GM21447 (cell line): ENCODE measurements around the gene RHCE.
A peak's percentile ranks its signal among the peaks of the same experiment; 100 is the strongest.
"Not testable (repeated sequence)": the region's sequence is repeated elsewhere in the genome, so short reads cannot be mapped to it uniquely, and the experiment has no call there.

Experiments
- ATAC-seq: cut with Tn5 transposase; IDR thresholded peaks from one replicate; pipeline ENCODE4 v1.9.1; 2021; ENCODE audit not compliant: unreplicated experiment

The RHCE gene

GRCh38 chr1:25433389-25434186, 13.0 kb upstream of the RHCE start:
- no peak for ATAC-seq

GRCh38 chr1:25432749-25433388, 12.2 kb upstream of the RHCE start:
- ATAC-seq, result no peak

GRCh38 chr1:25431955-25432719, 11.5 kb upstream of the RHCE start:
- ATAC-seq, result no peak

GRCh38 chr1:25430967-25431881, 10.6 kb upstream of the RHCE start:
- peak; percentile 28 for ATAC-seq

- ATAC-seq, result peak; percentile 93
Measured at GRCh38 chr1:25430073-25430966, 9.7 kb upstream of the RHCE start, which contains the start of gene MACO1. MACO1 (plus strand) TSS chr1:25430897; CDS start chr1:25431099, 202 bp downstream.

- ATAC-seq, result no peak
Measured at GRCh38 chr1:25428475-25429166, 8.0 kb upstream of the RHCE start.

GRCh38 chr1:25427696-25428095, 7.1 kb upstream of the RHCE start:
- ATAC-seq, result no peak

GRCh38 chr1:25425098-25426085, 4.8 kb upstream of the RHCE start:
- no peak for ATAC-seq

GRCh38 chr1:25423206-25423605, 2.6 kb upstream of the RHCE start:
- ATAC-seq, result not testable (repeated sequence)

- not testable (repeated sequence) for ATAC-seq
Measured at GRCh38 chr1:25419339-25419738, 1.3 kb downstream of the RHCE start.

GRCh38 chr1:25417280-25417679, 3.3 kb downstream of the RHCE start:
- ATAC-seq, result not testable (repeated sequence)

- ATAC-seq, result not testable (repeated sequence)
Measured at GRCh38 chr1:25414578-25414977, 6.0 kb downstream of the RHCE start.

GRCh38 chr1:25414157-25414556, 6.5 kb downstream of the RHCE start:
- not testable (repeated sequence) for ATAC-seq

GRCh38 chr1:25412872-25413623, 7.6 kb downstream of the RHCE start:
- ATAC-seq, result not testable (repeated sequence)

- not testable (repeated sequence) for ATAC-seq
Measured at GRCh38 chr1:25409641-25410427, 10.8 kb downstream of the RHCE start.

- ATAC-seq, result not testable (repeated sequence)
Measured at GRCh38 chr1:25405731-25406305, 14.8 kb downstream of the RHCE start.
